ENCODE results near the gene GATA2.

GATA2 gene

GRCh38 chr3:128473737-128474136, 19.3 kb downstream of the GATA2 start:
- no peak for TF ChIP-seq ZFP3 (CRISPR knock-in tag; IDR thresholded peaks at IDR 0.05)
- no peak for TF ChIP-seq BACH2 (CRISPR knock-in tag; IDR thresholded peaks at IDR 0.05; ENCODE audit: borderline replicate concordance)
- TF ChIP-seq OSR1 (CRISPR knock-in tag; IDR thresholded peaks at IDR 0.05), result no peak
- TF ChIP-seq, protein P1, sequence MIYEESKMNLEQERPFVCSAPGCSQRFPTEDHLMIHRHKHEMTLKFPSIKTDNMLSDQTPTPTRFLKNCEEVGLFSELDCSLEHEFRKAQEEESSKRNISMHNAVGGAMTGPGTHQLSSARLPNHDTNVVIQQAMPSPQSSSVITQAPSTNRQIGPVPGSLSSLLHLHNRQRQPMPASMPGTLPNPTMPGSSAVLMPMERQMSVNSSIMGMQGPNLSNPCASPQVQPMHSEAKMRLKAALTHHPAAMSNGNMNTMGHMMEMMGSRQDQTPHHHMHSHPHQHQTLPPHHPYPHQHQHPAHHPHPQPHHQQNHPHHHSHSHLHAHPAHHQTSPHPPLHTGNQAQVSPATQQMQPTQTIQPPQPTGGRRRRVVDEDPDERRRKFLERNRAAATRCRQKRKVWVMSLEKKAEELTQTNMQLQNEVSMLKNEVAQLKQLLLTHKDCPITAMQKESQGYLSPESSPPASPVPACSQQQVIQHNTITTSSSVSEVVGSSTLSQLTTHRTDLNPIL (CRISPR knock-in tag; IDR thresholded peaks at IDR 0.05; ENCODE audit: low read depth), result no peak
- TF ChIP-seq CSDC2 (CRISPR knock-in tag; IDR thresholded peaks at IDR 0.05), result no peak
- no peak for TF ChIP-seq PPARA (CRISPR knock-in tag; IDR thresholded peaks at IDR 0.05; ENCODE audit: borderline replicate concordance)
- TF ChIP-seq ZNF8 (CRISPR knock-in tag; IDR thresholded peaks at IDR 0.05), result no peak
- TF ChIP-seq TCF4 (CRISPR knock-in tag; IDR thresholded peaks at IDR 0.05; ENCODE audit: borderline replicate concordance), result no peak
- no peak for TF ChIP-seq ESRRG (CRISPR knock-in tag; IDR thresholded peaks at IDR 0.05)
- TF ChIP-seq, protein P2, sequence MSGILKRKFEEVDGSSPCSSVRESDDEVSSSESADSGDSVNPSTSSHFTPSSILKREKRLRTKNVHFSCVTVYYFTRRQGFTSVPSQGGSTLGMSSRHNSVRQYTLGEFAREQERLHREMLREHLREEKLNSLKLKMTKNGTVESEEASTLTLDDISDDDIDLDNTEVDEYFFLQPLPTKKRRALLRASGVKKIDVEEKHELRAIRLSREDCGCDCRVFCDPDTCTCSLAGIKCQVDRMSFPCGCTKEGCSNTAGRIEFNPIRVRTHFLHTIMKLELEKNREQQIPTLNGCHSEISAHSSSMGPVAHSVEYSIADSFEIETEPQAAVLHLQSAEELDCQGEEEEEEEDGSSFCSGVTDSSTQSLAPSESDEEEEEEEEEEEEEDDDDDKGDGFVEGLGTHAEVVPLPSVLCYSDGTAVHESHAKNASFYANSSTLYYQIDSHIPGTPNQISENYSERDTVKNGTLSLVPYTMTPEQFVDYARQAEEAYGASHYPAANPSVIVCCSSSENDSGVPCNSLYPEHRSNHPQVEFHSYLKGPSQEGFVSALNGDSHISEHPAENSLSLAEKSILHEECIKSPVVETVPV (CRISPR knock-in tag; IDR thresholded peaks at IDR 0.05), result no peak
- TF ChIP-seq, protein P3, sequence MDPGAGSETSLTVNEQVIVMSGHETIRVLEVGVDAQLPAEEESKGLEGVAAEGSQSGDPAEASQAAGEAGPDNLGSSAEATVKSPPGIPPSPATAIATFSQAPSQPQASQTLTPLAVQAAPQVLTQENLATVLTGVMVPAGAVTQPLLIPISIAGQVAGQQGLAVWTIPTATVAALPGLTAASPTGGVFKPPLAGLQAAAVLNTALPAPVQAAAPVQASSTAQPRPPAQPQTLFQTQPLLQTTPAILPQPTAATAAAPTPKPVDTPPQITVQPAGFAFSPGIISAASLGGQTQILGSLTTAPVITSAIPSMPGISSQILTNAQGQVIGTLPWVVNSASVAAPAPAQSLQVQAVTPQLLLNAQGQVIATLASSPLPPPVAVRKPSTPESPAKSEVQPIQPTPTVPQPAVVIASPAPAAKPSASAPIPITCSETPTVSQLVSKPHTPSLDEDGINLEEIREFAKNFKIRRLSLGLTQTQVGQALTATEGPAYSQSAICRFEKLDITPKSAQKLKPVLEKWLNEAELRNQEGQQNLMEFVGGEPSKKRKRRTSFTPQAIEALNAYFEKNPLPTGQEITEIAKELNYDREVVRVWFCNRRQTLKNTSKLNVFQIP (CRISPR knock-in tag; IDR thresholded peaks at IDR 0.05; ENCODE audit: borderline replicate concordance, low read depth), result no peak
- no peak for TF ChIP-seq ISL1 (CRISPR knock-in tag; IDR thresholded peaks at IDR 0.05)
- ATAC-seq, result no peak

- ATAC-seq, result no peak
- no peak for TF ChIP-seq ZC3H10 (CRISPR knock-in tag; IDR thresholded peaks at IDR 0.05)
- no peak for TF ChIP-seq ZFP3 (CRISPR knock-in tag; IDR thresholded peaks at IDR 0.05)
- TF ChIP-seq ZNF8 (CRISPR knock-in tag; IDR thresholded peaks at IDR 0.05), result no peak
Measured at GRCh38 chr3:128473180-128473519, 19.9 kb downstream of the GATA2 start.

DNA sequence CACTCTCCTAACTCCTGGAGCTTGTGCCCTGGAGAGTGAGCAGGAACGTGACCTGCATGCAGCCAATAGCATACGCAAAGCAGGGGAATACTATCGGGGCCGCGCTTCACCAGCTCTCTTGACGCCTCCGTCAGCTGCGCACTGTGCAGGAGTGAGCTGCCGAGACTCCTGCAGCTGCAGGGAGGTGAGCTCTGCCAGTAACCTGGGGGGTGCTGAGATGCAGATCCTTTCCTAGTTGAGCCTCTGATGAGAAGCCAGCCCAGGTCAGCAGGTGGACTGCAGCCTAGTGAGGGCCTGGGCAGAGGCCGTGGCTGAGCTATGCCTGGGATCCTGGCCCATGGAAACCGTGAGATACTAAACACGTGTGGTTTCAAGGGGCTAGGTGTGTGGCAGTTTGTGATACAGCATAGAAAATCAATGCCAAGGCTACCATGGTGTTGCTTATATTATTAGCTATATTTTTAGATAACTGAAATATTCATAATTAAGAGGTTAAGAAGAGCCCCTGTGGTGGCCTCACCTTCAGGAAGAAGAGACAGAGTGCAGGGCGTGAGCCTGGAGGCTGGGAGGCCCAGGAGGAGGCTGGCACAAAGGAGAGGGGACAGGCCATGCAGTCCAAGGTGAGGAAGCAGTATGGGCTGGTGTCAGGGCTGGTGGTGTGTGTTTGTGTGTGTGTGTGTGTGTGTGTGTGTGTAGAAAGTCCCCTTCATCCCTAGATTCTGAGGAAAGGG, 20.4 kb downstream of the GATA2 start:
- TF ChIP-seq ESRRG (CRISPR knock-in tag; IDR thresholded peaks at IDR 0.05), result no peak
- TF ChIP-seq ZC3H10 (CRISPR knock-in tag; IDR thresholded peaks at IDR 0.05), result no peak
- no peak for TF ChIP-seq PPARA (CRISPR knock-in tag; IDR thresholded peaks at IDR 0.05; ENCODE audit: borderline replicate concordance)
- no peak for TF ChIP-seq OSR1 (CRISPR knock-in tag; IDR thresholded peaks at IDR 0.05)
- no peak for TF ChIP-seq TOX (CRISPR knock-in tag; IDR thresholded peaks at IDR 0.05; ENCODE audit: borderline replicate concordance)
- no peak for TF ChIP-seq RARB (CRISPR knock-in tag; IDR thresholded peaks at IDR 0.05)
- TF ChIP-seq CSDC2 (CRISPR knock-in tag; IDR thresholded peaks at IDR 0.05), result no peak
- TF ChIP-seq GLIS3 (CRISPR knock-in tag; IDR thresholded peaks at IDR 0.05), result no peak
- TF ChIP-seq BACH2 (CRISPR knock-in tag; IDR thresholded peaks at IDR 0.05; ENCODE audit: borderline replicate concordance), result no peak
- no peak for TF ChIP-seq PATZ1 (CRISPR knock-in tag; IDR thresholded peaks at IDR 0.05; ENCODE audit: borderline replicate concordance)
- no peak for TF ChIP-seq ARNTL (CRISPR knock-in tag; IDR thresholded peaks at IDR 0.05; ENCODE audit: borderline replicate concordance, low read depth)
- no peak for ATAC-seq

DNA sequence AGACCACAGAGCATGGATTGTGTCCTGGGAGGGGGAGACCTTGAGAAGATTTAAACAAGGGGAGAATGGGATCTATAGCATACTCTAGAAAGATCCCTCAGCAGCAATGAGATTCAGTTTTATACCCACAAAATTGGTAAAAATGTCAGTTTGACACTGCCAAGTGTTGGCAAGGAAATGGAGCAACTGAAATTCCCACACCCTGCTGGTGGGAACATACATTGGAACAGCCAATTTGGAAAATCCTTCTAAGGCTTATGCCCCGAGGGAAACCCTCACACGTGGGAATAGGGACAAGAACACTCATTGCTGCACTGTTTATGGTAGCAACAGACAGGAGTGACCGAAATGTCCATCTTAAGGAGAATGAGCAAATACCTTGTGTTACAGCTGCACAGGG, 21.3 kb downstream of the GATA2 start:
- no peak for ATAC-seq
- TF ChIP-seq, protein P3 (CRISPR knock-in tag; IDR thresholded peaks at IDR 0.05; ENCODE audit: borderline replicate concordance, low read depth), result no peak
- TF ChIP-seq RARB (CRISPR knock-in tag; IDR thresholded peaks at IDR 0.05) (no peak), ZC3H10 (CRISPR knock-in tag; IDR thresholded peaks at IDR 0.05) (no peak), CSDC2 (CRISPR knock-in tag; IDR thresholded peaks at IDR 0.05) (no peak), TSHZ2 (CRISPR knock-in tag; IDR thresholded peaks at IDR 0.05) (no peak), ESRRG (CRISPR knock-in tag; IDR thresholded peaks at IDR 0.05) (no peak), TOX (CRISPR knock-in tag; IDR thresholded peaks at IDR 0.05; ENCODE audit: borderline replicate concordance) (no peak), ZFP3 (CRISPR knock-in tag; IDR thresholded peaks at IDR 0.05) (no peak), ZNF565 (CRISPR knock-in tag; conservative IDR thresholded peaks at IDR 0.05; ENCODE audit: low read depth) (no peak), GLIS3 (CRISPR knock-in tag; IDR thresholded peaks at IDR 0.05) (no peak), OSR1 (CRISPR knock-in tag; IDR thresholded peaks at IDR 0.05) (no peak), ZFP30 (CRISPR knock-in tag; IDR thresholded peaks at IDR 0.05) (no peak), BACH2 (CRISPR knock-in tag; IDR thresholded peaks at IDR 0.05; ENCODE audit: borderline replicate concordance) (no peak), PPARA (CRISPR knock-in tag; IDR thresholded peaks at IDR 0.05; ENCODE audit: borderline replicate concordance) (no peak)

Data from SK-N-SH treated with all-trans-retinoic acid at 6 μM for 48 hours (cell line).